ENCODE measurements around the gene TMEM239. TPM values are rescaled to one million over a fixed set of nuclear protein-coding genes. Genes with fewer than 3 reads are reported as not detected.
"Not testable (repeated sequence)": the region's sequence is repeated elsewhere in the genome, so short reads cannot be mapped to it uniquely, and the experiment has no call there.

TMEM239 gene
- total RNA-seq (not detected), polyA plus RNA-seq (not detected)
- long read RNA-seq, donor 1: 0 reads
- long read RNA-seq, donor 2: 0 reads
- long read RNA-seq, donor 3: 0 reads

- Histone ChIP-seq H3K36me3 (no peaks in the 10 kb centered on the region), H3K27me3 (no peaks in the 10 kb centered on the region), H3K9me3 (no peaks in the 10 kb centered on the region), H3K4me1 (ENCODE audit: insufficient read depth) (peaks cover 32% of the 10 kb centered on the region), H3K27ac (no peak within 1 kb of the TSS), H3K4me3 (no peak within 1 kb of the TSS)
- no peak for TF ChIP-seq EP300 (IDR thresholded peaks at IDR 0.05)
- no peak for TF ChIP-seq POLR2A (IDR thresholded peaks at IDR 0.05)
- TF ChIP-seq, protein P1, sequence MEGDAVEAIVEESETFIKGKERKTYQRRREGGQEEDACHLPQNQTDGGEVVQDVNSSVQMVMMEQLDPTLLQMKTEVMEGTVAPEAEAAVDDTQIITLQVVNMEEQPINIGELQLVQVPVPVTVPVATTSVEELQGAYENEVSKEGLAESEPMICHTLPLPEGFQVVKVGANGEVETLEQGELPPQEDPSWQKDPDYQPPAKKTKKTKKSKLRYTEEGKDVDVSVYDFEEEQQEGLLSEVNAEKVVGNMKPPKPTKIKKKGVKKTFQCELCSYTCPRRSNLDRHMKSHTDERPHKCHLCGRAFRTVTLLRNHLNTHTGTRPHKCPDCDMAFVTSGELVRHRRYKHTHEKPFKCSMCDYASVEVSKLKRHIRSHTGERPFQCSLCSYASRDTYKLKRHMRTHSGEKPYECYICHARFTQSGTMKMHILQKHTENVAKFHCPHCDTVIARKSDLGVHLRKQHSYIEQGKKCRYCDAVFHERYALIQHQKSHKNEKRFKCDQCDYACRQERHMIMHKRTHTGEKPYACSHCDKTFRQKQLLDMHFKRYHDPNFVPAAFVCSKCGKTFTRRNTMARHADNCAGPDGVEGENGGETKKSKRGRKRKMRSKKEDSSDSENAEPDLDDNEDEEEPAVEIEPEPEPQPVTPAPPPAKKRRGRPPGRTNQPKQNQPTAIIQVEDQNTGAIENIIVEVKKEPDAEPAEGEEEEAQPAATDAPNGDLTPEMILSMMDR (IDR thresholded peaks at IDR 0.05): no peak
- no peak for DNase-seq
- intact Hi-C loops (cut with DNase I): loop anchor here in 1 of 4 donors (10.0 kb wide), 1 partner anchor 61 kb away; no protein-coding TSS in a partner anchor
- WGBS, 3 donors: 70 to 75% (median 70%) methylated on average over 9 to 10 of the region's 10 CpGs
Observed at GRCh38 chr20:2816030-2816582, at the start of gene TMEM239. TMEM239 (plus strand) TSS chr20:2816364; CDS start chr20:2816555, 191 bp downstream.

DNA sequence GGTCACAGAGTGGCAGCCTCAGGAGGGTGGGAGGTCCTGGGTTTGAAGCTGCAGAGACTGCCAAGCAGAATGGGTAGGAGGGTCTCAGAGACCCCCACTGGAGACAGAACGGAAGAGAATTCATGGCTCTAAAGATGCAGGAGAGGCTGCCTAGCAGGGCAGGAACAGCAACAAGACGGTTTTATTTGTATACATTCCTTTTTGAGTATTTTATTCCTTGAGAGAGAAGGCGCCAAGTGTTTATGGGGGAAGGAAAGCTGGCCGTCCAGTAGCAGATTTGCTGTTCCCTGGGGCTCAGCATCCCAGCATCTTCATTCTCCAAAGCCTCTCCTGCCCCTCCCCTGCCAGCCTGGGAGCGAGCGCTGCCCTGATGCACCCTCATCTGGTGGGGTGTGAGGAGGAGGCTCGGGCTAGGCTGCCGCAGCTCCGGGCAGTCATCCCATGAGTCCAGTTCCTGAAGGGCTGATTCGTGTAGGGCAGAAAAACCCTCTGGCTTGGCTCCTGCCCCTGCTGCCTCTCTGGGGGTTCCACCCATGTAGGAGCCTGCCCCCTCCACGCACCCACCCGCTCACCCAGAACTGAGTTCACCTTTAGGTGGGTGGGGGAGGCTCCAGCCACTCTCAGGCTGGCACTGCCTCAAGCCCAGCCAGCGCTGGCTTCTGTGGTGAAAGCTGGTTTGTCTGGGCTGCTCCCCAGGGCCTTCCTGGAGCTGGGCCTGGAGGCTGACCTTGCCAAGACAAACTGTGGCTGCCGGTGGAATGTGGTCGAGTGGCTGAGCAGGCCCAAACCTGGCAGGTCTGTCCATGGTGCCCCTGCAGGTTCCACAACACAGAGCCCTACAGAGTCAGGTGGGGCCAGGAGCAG, 48.2 kb upstream of the TMEM239 start:
- Histone ChIP-seq H3K36me3 (no peaks in the 10 kb centered on the region), H3K27ac (no peak overlapping the region), H3K27me3 (no peaks in the 10 kb centered on the region), H3K4me3 (no peak overlapping the region), H3K4me1 (ENCODE audit: insufficient read depth) (peaks cover 8% of the 10 kb centered on the region), H3K9me3 (no peaks in the 10 kb centered on the region)
- peak in 1 of 5 donors; percentile 41 for DNase-seq
- intact Hi-C loops (cut with DNase I): no loop called here
- no peak for TF ChIP-seq POLR2A (IDR thresholded peaks at IDR 0.05)
- TF ChIP-seq, protein P1 (IDR thresholded peaks at IDR 0.05): no peak
- TF ChIP-seq EP300 (IDR thresholded peaks at IDR 0.05): no peak
- 10 to 18% (median 11%) methylated on average over 15 of the region's 15 CpGs for WGBS, 3 donors

DNA sequence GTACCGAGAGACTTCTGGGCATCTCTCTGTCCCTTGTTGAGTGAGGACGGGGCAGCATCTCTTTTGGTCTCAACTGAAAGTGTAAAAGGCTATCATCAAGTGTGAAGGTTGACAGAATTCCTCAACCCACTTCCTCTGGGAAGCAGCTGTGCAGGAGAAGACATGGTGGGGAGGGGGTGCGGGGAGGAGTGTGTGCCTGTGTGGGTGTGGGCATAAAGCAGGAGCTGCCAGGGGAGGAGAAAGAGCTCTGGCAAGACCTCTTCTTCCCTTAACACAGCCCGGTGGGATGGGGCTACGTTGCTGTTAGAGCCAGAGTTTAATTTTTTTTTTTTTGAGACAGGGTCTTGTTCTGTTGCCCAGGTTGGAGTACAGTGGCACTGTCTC, 47.5 kb upstream of the TMEM239 start:
- 36 to 43% (median 39%) methylated on average over 5 of the region's 5 CpGs for WGBS, 3 donors
- Histone ChIP-seq H3K36me3 (no peaks in the 10 kb centered on the region), H3K4me3 (no peak overlapping the region), H3K27ac (no peak overlapping the region), H3K27me3 (no peaks in the 10 kb centered on the region), H3K9me3 (no peaks in the 10 kb centered on the region), H3K4me1 (ENCODE audit: insufficient read depth) (peaks cover 8% of the 10 kb centered on the region)
- intact Hi-C loops (cut with DNase I): no loop called here
- no peak for DNase-seq
- TF ChIP-seq EP300 (IDR thresholded peaks at IDR 0.05) (no peak), POLR2A (IDR thresholded peaks at IDR 0.05) (no peak)
- TF ChIP-seq, protein P1 (IDR thresholded peaks at IDR 0.05): no peak

- H3K9me3 ChIP-seq; H3K27me3 ChIP-seq; H3K4me3 ChIP-seq; H3K27ac ChIP-seq; H3K36me3 ChIP-seq; DNase-seq; intact Hi-C loops (cut with DNase I); H3K4me1 ChIP-seq (ENCODE audit: insufficient read depth): not testable (repeated sequence)
- WGBS, 3 donors: 94 to 96% (median 95%) methylated on average over 12 of the region's 12 CpGs
Observed at GRCh38 chr20:2770091-2770490, 46.1 kb upstream of the TMEM239 start.
